BE2C (cell line): ENCODE measurements around the gene KRTAP4-12.
"Not testable (repeated sequence)": the region's sequence is repeated elsewhere in the genome, so short reads cannot be mapped to it uniquely, and the experiment has no call there.

Experiments used
- DNase-seq: peaks from one replicate; pipeline ENCODE4 v3.0.0-alpha.2; 2020
- H3K27me3 ChIP-seq: fragments of 250-450 bp; sonication (Bioruptor Pico); 2 replicates; pipeline ENCODE4 v1.5.1; 2020; ENCODE audit warnings: mild to moderate bottlenecking
- H3K36me3 ChIP-seq: fragments of 250-450 bp; sonication (Bioruptor Pico); 2 replicates; pipeline ENCODE4 v1.5.1; 2020; ENCODE audit warnings: mild to moderate bottlenecking
- H3K4me1 ChIP-seq: fragments of 250-450 bp; sonication (Bioruptor Pico); 2 replicates; pipeline ENCODE4 v1.5.1; 2020
- H3K4me3 ChIP-seq: 2 replicates; pipeline ENCODE4 v1.5.1; 2011; ENCODE audit warnings: low read depth, low read length
- H3K9me3 ChIP-seq: fragments of 250-450 bp; sonication (Bioruptor Pico); 2 replicates; pipeline ENCODE4 v1.5.1; 2020
- CTCF ChIP-seq: IDR thresholded peaks from 2 replicates; pipeline ENCODE4 v1.5.1; 2012; ENCODE audit warnings: mild to moderate bottlenecking, low read depth, low read length

Gene KRTAP4-12

DNA sequence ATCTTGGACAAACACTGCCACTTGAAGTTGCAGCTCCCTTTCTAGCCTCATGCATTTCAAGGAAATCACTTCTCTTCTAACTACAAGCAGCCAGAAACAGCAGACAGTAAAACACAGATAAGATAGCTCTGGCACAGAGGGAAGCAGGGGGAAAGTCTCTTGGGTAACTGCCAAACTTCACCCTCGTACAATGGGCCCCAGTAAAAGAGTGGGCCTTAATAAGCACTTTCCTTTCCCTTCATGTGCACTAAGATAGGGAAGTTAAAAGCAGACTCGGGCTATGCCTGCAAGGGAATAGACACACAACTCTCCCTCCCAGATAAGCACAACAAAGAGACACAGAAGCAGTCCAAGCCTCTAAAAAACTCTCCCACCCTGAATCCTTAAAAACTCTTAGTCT is 29.9 kb upstream of the KRTAP4-12 start:
- Histone ChIP-seq H3K4me3 (no peak overlapping the region), H3K9me3 (no peaks in the 10 kb centered on the region), H3K36me3 (no peaks in the 10 kb centered on the region), H3K27me3 (peaks cover 29% of the 10 kb centered on the region), H3K4me1 (no peaks in the 10 kb centered on the region)
- DNase-seq = peak; percentile 8
- no peak for TF ChIP-seq CTCF

DNA sequence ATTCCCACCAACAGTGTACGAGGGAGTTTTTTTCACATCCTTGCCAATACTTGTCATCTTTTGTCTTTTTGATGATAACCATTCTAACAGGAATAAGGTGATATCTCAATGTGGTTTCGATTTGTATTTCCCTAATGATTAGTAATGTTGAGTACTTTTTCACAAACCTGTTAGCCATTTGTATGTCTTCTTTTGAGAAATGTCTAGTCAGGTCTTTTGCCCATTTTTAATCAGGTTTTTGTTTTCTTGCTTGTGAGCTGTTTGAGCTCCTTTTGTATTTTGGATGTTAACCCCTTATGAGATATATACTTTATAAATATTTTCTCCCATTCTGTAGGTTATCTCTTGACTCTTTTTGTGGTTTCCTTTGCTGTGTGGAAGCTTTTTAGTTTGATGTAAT is 27.5 kb upstream of the KRTAP4-12 start:
- no peak for TF ChIP-seq CTCF
- no peak for DNase-seq
- Histone ChIP-seq H3K27me3 (peaks cover 27% of the 10 kb centered on the region), H3K4me3 (no peak overlapping the region), H3K36me3 (no peaks in the 10 kb centered on the region), H3K9me3 (no peaks in the 10 kb centered on the region), H3K4me1 (no peaks in the 10 kb centered on the region)

DNA sequence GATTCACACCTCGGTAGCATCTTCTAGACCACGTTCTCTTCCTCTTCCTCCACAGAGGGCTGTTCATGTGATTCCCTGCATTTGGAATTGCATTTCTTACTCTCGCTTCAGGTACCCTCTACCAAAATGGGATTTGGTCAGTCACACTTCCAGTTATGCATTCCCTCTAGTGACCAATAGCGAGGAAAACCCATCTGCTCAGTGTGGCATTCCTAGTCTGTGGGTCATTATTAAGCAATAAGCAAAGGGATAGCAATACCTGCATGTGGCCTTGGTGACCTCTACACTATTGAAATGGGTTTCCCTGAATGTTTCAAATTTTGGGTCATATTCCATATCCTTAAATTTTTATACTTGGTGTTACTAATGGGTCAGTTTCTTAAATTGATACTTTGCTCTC is 26.0 kb upstream of the KRTAP4-12 start:
- TF ChIP-seq CTCF = no peak
- H3K36me3 ChIP-seq = no peaks in the 10 kb centered on the region
- DNase-seq = no peak
- H3K27me3 ChIP-seq = peaks cover 24% of the 10 kb centered on the region; the same call in 1 of the 2 replicates
- no peaks in the 10 kb centered on the region for H3K4me1 ChIP-seq
- H3K4me3 ChIP-seq = no peak overlapping the region
- no peaks in the 10 kb centered on the region for H3K9me3 ChIP-seq

GRCh38 chr17:41149652-41149985 is 25.6 kb upstream of the KRTAP4-12 start, which contains the start of gene KRTAP4-5:
KRTAP4-5 (minus strand) TSS chr17:41149825; CDS start chr17:41149767, 58 bp downstream.
- no peak for TF ChIP-seq CTCF
- H3K9me3 ChIP-seq = no peaks in the 10 kb centered on the region
- DNase-seq = no peak
- no peaks in the 10 kb centered on the region for H3K4me1 ChIP-seq
- no peak within 1 kb of the TSS for H3K4me3 ChIP-seq
- H3K36me3 ChIP-seq = no peaks in the 10 kb centered on the region
- peaks cover 24% of the 10 kb centered on the region; the same call in 1 of the 2 replicates for H3K27me3 ChIP-seq

GRCh38 chr17:41148971-41149651 is 25.1 kb upstream of the KRTAP4-12 start:
- not testable (repeated sequence) for H3K9me3 ChIP-seq
- peak; percentile 3 for DNase-seq

DNA sequence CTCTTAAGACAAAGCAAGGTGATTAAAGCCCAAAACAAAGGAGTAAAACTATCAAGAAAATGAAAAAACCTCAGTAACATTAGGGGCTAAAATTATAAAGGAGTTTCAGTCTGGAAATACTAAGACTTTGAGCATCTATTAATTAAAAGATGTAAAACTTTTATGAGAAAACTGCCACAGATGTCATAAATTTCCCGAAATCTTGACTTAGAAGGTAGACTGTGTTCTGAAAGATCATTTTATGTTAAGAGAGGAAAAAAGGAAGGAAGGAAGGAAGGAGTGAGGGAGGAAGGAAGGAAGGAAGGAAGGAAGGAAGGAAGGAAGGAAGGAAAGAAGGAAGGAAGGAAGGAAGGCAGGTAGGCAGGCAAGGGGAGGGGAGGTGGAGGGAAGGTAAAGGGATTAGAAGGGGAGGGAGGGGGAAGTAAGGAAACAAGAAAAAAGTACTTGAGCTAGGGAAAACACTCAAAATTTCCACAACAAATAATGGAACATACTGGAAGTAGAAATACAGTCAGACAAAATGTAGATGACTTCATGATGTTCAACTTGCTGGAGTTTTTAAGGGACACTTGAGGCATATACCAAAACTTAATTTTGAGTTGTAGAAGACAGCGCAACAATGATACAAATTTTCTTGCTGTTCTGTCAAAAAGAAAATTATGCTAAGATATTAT is 23.7 kb upstream of the KRTAP4-12 start:
- Histone ChIP-seq H3K4me1 (no peaks in the 10 kb centered on the region), H3K4me3 (no peak overlapping the region), H3K36me3 (no peaks in the 10 kb centered on the region), H3K9me3 (no peaks in the 10 kb centered on the region), H3K27me3 (peaks cover 21% of the 10 kb centered on the region; the same call in 1 of the 2 replicates)
- DNase-seq = no peak
- TF ChIP-seq CTCF = no peak

More at GRCh38 chr17:41148971-41149651, 25.1 kb upstream of the KRTAP4-12 start:
- H3K4me1 ChIP-seq, H3K36me3 ChIP-seq, H3K4me3 ChIP-seq: not testable (repeated sequence)
- peaks cover 24% of the 10 kb centered on the region; the same call in 1 of the 2 replicates for H3K27me3 ChIP-seq
